Amniotic stem cell (primary cell): ENCODE data around the gene IFI44.

Experiments used
- DNase-seq: peaks from one replicate; lab custom pipeline; 2025; lab: John Stamatoyannopoulos, UW

The IFI44 gene

GRCh38 chr1:78712467-78713051 is 62.9 kb downstream of the IFI44 start:
- DNase-seq: no peak

- DNase-seq: no peak
These were observed 63.7 kb downstream of the IFI44 start for GRCh38 chr1:78713297-78713696.
